Activated B cell treated with CpG ODN at 0.5 μM for 24 hours (primary cell): ENCODE results near the gene DCLRE1C. TPM values are rescaled to one million over a fixed set of nuclear protein-coding genes. Genes with fewer than 3 reads are reported as not detected.
A peak's percentile ranks its signal among the peaks of the same experiment; 100 is the strongest.

Experiments used
- ATAC-seq: fragments of 200-7000 bp; cut with Tn5 transposase; one replicate; pipeline ENCODE4 v1.10.0; 2021; ENCODE audit warnings: low read depth, mild to moderate bottlenecking, moderate library complexity
- CTCF ChIA-PET: fragments of 350-600 bp; sonication (Branson Sonifier 250); formaldehyde crosslinking; loops from one replicate; lab custom pipeline; 2021; ENCODE audit warnings: antibody characterized with exemption; lab: Charles Lee
- POLR2A ChIA-PET: fragments of 350-600 bp; sonication (Branson Sonifier 250); formaldehyde crosslinking; loops from one replicate; lab custom pipeline; 2021; ENCODE audit warnings: antibody characterized with exemption; lab: Charles Lee
- DNase-seq: peaks from one replicate; pipeline ENCODE4 v3.0.0; 2022
- H3K27ac Mint-ChIP-seq: one replicate; pipeline ENCODE4 v1.8.0; 2020; ENCODE audit warnings: mixed read lengths
- H3K27me3 Mint-ChIP-seq: one replicate; pipeline ENCODE4 v1.8.0; 2021; ENCODE audit warnings: mixed read lengths
- H3K36me3 Mint-ChIP-seq: one replicate; pipeline ENCODE4 v1.8.0; 2021; ENCODE audit warnings: low read depth, mixed read lengths
- H3K4me1 Mint-ChIP-seq: one replicate; pipeline ENCODE4 v1.8.0; 2021; ENCODE audit warnings: mixed read lengths
- H3K4me3 Mint-ChIP-seq: one replicate; pipeline ENCODE4 v1.8.0; 2020; ENCODE audit warnings: mild to moderate bottlenecking, mixed read lengths
- H3K9me3 Mint-ChIP-seq: one replicate; pipeline ENCODE4 v1.8.0; 2020; ENCODE audit warnings: mixed read lengths
- intact Hi-C: fragments of 100-400 bp; cut with micrococcal nuclease; formaldehyde crosslinking; loops from one replicate; pipeline ENCODE4 v1.15.1; 2024
- total RNA-seq: library from RNA; stranded (reverse); gene quantifications from 2 replicates; pipeline ENCODE4 v1.2.3, GENCODE V29; 2022
- TF ChIP-seq, protein P1 (sequence below): fragments of 200-600 bp; IDR thresholded peaks from one replicate; pipeline ENCODE4 v1.8.0; 2022; ENCODE audit warnings: antibody characterized with exemption, mild to moderate bottlenecking

DCLRE1C gene
- total RNA-seq, 1 donor from 2014 or later: 43.8 TPM

- intact Hi-C loops: loop anchor here (1.0 to 2.0 kb wide), 2 partner anchors 406 to 708 kb away; no protein-coding TSS in a partner anchor
- TF ChIP-seq, protein P1, sequence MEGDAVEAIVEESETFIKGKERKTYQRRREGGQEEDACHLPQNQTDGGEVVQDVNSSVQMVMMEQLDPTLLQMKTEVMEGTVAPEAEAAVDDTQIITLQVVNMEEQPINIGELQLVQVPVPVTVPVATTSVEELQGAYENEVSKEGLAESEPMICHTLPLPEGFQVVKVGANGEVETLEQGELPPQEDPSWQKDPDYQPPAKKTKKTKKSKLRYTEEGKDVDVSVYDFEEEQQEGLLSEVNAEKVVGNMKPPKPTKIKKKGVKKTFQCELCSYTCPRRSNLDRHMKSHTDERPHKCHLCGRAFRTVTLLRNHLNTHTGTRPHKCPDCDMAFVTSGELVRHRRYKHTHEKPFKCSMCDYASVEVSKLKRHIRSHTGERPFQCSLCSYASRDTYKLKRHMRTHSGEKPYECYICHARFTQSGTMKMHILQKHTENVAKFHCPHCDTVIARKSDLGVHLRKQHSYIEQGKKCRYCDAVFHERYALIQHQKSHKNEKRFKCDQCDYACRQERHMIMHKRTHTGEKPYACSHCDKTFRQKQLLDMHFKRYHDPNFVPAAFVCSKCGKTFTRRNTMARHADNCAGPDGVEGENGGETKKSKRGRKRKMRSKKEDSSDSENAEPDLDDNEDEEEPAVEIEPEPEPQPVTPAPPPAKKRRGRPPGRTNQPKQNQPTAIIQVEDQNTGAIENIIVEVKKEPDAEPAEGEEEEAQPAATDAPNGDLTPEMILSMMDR: no peak
- peaks cover 30% of the 10 kb centered on the region for H3K36me3 Mint-ChIP-seq
- H3K4me1 Mint-ChIP-seq: peaks cover 4% of the 10 kb centered on the region
- ATAC-seq: no peak
- no peak overlapping the region for H3K27ac Mint-ChIP-seq
- ChIA-PET POLR2A (interaction anchor here (1.7 kb wide), 1 partner anchor 48 kb away, joined by 3 read pairs; no protein-coding TSS in a partner anchor), CTCF (interaction anchor here (1.1 to 1.7 kb wide), 4 partner anchors 13 to 708 kb away, joined by 3 to 6 read pairs (median 4); no protein-coding TSS in a partner anchor)
- H3K9me3 Mint-ChIP-seq: no peaks in the 10 kb centered on the region
- no peaks in the 10 kb centered on the region for H3K27me3 Mint-ChIP-seq
- DNase-seq: no peak
- no peak overlapping the region for H3K4me3 Mint-ChIP-seq
Measured at GRCh38 chr10:14904864-14905263, 49.0 kb downstream of the DCLRE1C start.

DNA sequence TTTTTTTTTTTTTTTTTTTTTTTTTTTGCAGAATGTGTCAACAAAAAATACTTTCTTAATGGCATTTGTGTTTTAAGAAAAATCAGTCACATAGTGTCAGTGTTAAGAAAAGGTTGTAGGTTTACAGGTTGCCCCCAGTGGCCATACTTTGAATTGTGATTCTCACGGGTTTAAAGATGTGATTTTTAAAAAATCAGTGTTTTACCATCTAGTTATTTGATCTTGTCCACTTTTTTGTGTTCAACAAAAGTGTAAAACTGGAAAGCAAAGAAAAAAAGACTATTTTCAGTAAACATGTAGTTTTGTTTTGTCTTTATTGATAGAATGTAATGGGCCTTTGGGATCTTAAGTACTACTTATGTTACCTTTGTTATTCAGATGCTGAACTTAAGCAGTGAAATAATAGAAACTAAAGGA, 49.6 kb downstream of the DCLRE1C start:
- H3K27ac Mint-ChIP-seq: no peak overlapping the region
- no peaks in the 10 kb centered on the region for H3K27me3 Mint-ChIP-seq
- H3K4me3 Mint-ChIP-seq: no peak overlapping the region
- CTCF ChIA-PET: interaction anchor here (1.1 to 1.7 kb wide), 3 partner anchors 12 to 708 kb away, joined by 3 to 5 read pairs (median 3); partner anchors contain the start of gene SUV39H2
- DNase-seq: no peak
- peaks cover 26% of the 10 kb centered on the region for H3K36me3 Mint-ChIP-seq
- peak; percentile 77 for ATAC-seq
- intact Hi-C loops: loop anchor here (1.0 to 2.0 kb wide), 2 partner anchors 405 to 708 kb away; no protein-coding TSS in a partner anchor
- POLR2A ChIA-PET: interaction anchor here (1.7 kb wide), 1 partner anchor 49 kb away, joined by 3 read pairs; no protein-coding TSS in a partner anchor
- TF ChIP-seq, protein P1: peak; percentile 46
- no peaks in the 10 kb centered on the region for H3K9me3 Mint-ChIP-seq
- H3K4me1 Mint-ChIP-seq: peaks cover 4% of the 10 kb centered on the region

DNA sequence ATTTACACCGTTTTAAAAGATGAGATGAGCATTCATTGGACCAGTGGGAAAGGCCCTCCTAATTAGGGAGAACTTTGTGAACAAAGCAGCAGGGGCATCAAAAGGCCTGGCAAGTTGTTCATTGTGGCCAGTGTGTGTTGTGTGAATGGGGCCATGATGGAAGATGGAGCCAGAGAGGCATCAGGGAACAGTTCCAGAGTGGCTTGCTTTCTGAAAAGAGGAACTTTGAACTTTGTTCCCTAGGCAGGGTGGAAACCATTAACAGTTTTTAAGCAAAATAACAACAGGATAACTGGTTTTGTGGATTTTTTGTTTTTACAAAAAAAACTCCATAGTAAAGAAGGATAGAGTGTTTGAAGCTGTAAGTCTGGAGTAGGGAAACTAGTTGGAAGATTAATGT, 62.7 kb downstream of the DCLRE1C start:
- POLR2A ChIA-PET: no interaction called here
- H3K4me1 Mint-ChIP-seq: no peaks in the 10 kb centered on the region
- H3K4me3 Mint-ChIP-seq: no peak overlapping the region
- TF ChIP-seq, protein P1: no peak
- no peak overlapping the region for H3K27ac Mint-ChIP-seq
- CTCF ChIA-PET: interaction anchor here (0.6 kb wide), 1 partner anchor 311 kb away, joined by 3 read pairs; no protein-coding TSS in a partner anchor
- DNase-seq (no peak), ATAC-seq (no peak)
- H3K9me3 Mint-ChIP-seq: no peaks in the 10 kb centered on the region
- no peaks in the 10 kb centered on the region for H3K27me3 Mint-ChIP-seq
- H3K36me3 Mint-ChIP-seq: no peaks in the 10 kb centered on the region
- intact Hi-C loops: no loop called here

DNA sequence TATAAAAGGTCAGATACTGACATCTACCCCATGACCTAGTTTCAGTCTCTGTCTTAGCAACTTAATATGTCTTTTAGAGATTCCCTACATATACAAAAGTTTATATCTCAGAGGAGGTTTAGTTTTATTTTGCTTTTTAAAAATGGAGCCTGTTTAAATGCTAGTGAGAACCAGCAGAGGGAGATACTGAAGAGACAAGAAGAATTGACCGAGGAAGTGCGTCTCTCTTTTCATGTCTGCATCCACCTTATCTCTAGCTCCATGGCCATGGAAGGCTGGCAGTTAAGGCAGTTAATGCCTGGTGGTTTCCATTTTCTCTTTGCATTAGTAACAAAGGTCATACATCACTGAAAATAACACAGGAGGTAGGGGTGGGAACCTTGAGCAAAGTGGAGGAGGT, 64.6 kb downstream of the DCLRE1C start:
- TF ChIP-seq, protein P1: no peak
- Mint-ChIP-seq H3K27me3 (no peaks in the 10 kb centered on the region), H3K27ac (no peak overlapping the region), H3K4me1 (no peaks in the 10 kb centered on the region), H3K36me3 (no peaks in the 10 kb centered on the region), H3K9me3 (no peaks in the 10 kb centered on the region), H3K4me3 (no peak overlapping the region)
- POLR2A ChIA-PET: interaction anchor here (0.9 kb wide), 1 partner anchor 9 kb away, joined by 3 read pairs; no protein-coding TSS in a partner anchor
- no peak for DNase-seq
- intact Hi-C loops: loop anchor here (2.0 kb wide), 1 partner anchor 83 kb away; no protein-coding TSS in a partner anchor
- no peak for ATAC-seq
- CTCF ChIA-PET: interaction anchor here (0.6 to 1.8 kb wide), 4 partner anchors 9 to 83 kb away, joined by 3 to 7 read pairs (median 4); no protein-coding TSS in a partner anchor

- intact Hi-C loops: no loop called here
- DNase-seq (no peak), ATAC-seq (no peak)
- ChIA-PET CTCF (no interaction called here), POLR2A (interaction anchor here (0.6 to 0.7 kb wide), 3 partner anchors 46 to 362 kb away, joined by 3 to 12 read pairs (median 5); partner anchors contain the start of genes CDNF, HSPA14 and MSANTD7)
- H3K27me3 Mint-ChIP-seq: no peaks in the 10 kb centered on the region
- no peak overlapping the region for H3K4me3 Mint-ChIP-seq
- H3K9me3 Mint-ChIP-seq: no peaks in the 10 kb centered on the region
- no peaks in the 10 kb centered on the region for H3K36me3 Mint-ChIP-seq
- peaks cover 10% of the 10 kb centered on the region for H3K4me1 Mint-ChIP-seq
- H3K27ac Mint-ChIP-seq: no peak overlapping the region
- TF ChIP-seq, protein P1: no peak
Measured at GRCh38 chr10:14884082-14884481, 69.8 kb downstream of the DCLRE1C start.
